ENCODE data around the gene SSH2.

Gene SSH2

GRCh38 chr17:29771546-29771945, 158.5 kb downstream of the SSH2 start:
- no peak overlapping the region for H3K9ac ChIP-seq (ENCODE audit: low read length)
- no peak for TF ChIP-seq CTCF (IDR thresholded peaks at IDR 0.05; ENCODE audit: insufficient read depth, low read length, poor library complexity, severe bottlenecking)
- TF ChIP-seq EZH2phosphoT487 (conservative IDR thresholded peaks at IDR 0.05; ENCODE audit: low read length), result no peak
- peak overlapping the region; percentile 1 for H3K4me2 ChIP-seq (ENCODE audit: low read depth, low read length, poor library complexity, severe bottlenecking)

GRCh38 chr17:29769225-29769624, 160.8 kb downstream of the SSH2 start:
- H3F3A ChIP-seq (ENCODE audit: insufficient read depth), result peaks cover 19% of the 10 kb centered on the region; the same call in 1 of the 2 replicates
- H3K9ac ChIP-seq (ENCODE audit: low read length), result no peak overlapping the region
- H3K79me2 ChIP-seq (ENCODE audit: insufficient read depth, low read length), result no peaks in the 10 kb centered on the region
- no peak overlapping the region for H2AFZ ChIP-seq (ENCODE audit: low read depth, low read length, severe bottlenecking)
- no peak overlapping the region for H3K4me2 ChIP-seq (ENCODE audit: low read depth, low read length, poor library complexity, severe bottlenecking)
- no peaks in the 10 kb centered on the region for H4K20me1 ChIP-seq (ENCODE audit: low read depth, low read length)
- no peak overlapping the region for H3K27ac ChIP-seq (ENCODE audit: low read depth, low read length)
- H3K9me3 ChIP-seq (ENCODE audit: insufficient read depth, low read length), result no peaks in the 10 kb centered on the region
- H3K4me3 ChIP-seq (ENCODE audit: insufficient read depth, low read length, poor library complexity, severe bottlenecking), result no peak overlapping the region
- no peaks in the 10 kb centered on the region for H3K9me2 ChIP-seq (replicated peaks; ENCODE audit: insufficient read depth, low read length)
- H3K27me3 ChIP-seq (ENCODE audit: low read length), result no peaks in the 10 kb centered on the region
- TF ChIP-seq EZH2phosphoT487 (conservative IDR thresholded peaks at IDR 0.05; ENCODE audit: low read length) (no peak), CTCF (IDR thresholded peaks at IDR 0.05; ENCODE audit: insufficient read depth, low read length, poor library complexity, severe bottlenecking) (no peak)
- no peaks in the 10 kb centered on the region for H3K36me3 ChIP-seq (ENCODE audit: low read length)

More at GRCh38 chr17:29771546-29771945, 158.5 kb downstream of the SSH2 start:
- Histone ChIP-seq H3K9me3 (ENCODE audit: insufficient read depth, low read length) (no peaks in the 10 kb centered on the region), H3K27me3 (ENCODE audit: low read length) (no peaks in the 10 kb centered on the region), H4K20me1 (ENCODE audit: low read depth, low read length) (no peaks in the 10 kb centered on the region), H3F3A (ENCODE audit: insufficient read depth) (peaks cover 13% of the 10 kb centered on the region; the same call in 1 of the 2 replicates), H3K79me2 (ENCODE audit: insufficient read depth, low read length) (no peaks in the 10 kb centered on the region), H3K36me3 (ENCODE audit: low read length) (no peaks in the 10 kb centered on the region), H3K4me3 (ENCODE audit: insufficient read depth, low read length, poor library complexity, severe bottlenecking) (no peak overlapping the region), H2AFZ (ENCODE audit: low read depth, low read length, severe bottlenecking) (no peak overlapping the region), H3K9me2 (replicated peaks; ENCODE audit: insufficient read depth, low read length) (no peaks in the 10 kb centered on the region), H3K27ac (ENCODE audit: low read depth, low read length) (peak overlapping the region; percentile 29)

- H3K9me2 ChIP-seq (replicated peaks; ENCODE audit: insufficient read depth, low read length), result no peaks in the 10 kb centered on the region
- H3K9me3 ChIP-seq (ENCODE audit: insufficient read depth, low read length), result no peaks in the 10 kb centered on the region
- H3K27me3 ChIP-seq (ENCODE audit: low read length), result no peaks in the 10 kb centered on the region
- no peak overlapping the region for H3K27ac ChIP-seq (ENCODE audit: low read depth, low read length)
- TF ChIP-seq EZH2phosphoT487 (conservative IDR thresholded peaks at IDR 0.05; ENCODE audit: low read length) (no peak), CTCF (IDR thresholded peaks at IDR 0.05; ENCODE audit: insufficient read depth, low read length, poor library complexity, severe bottlenecking) (no peak)
- no peaks in the 10 kb centered on the region for H3K36me3 ChIP-seq (ENCODE audit: low read length)
- H2AFZ ChIP-seq (ENCODE audit: low read depth, low read length, severe bottlenecking), result no peak overlapping the region
- no peak overlapping the region for H3K4me3 ChIP-seq (ENCODE audit: insufficient read depth, low read length, poor library complexity, severe bottlenecking)
- no peak overlapping the region for H3K4me2 ChIP-seq (ENCODE audit: low read depth, low read length, poor library complexity, severe bottlenecking)
- H4K20me1 ChIP-seq (ENCODE audit: low read depth, low read length), result no peaks in the 10 kb centered on the region
- H3F3A ChIP-seq (ENCODE audit: insufficient read depth), result peaks cover 39% of the 10 kb centered on the region
- H3K79me2 ChIP-seq (ENCODE audit: insufficient read depth, low read length), result no peaks in the 10 kb centered on the region
- H3K9ac ChIP-seq (ENCODE audit: low read length), result no peak overlapping the region
These were observed 163.2 kb downstream of the SSH2 start for GRCh38 chr17:29766796-29767327.

Measured in SU-DHL-6 (cell line).